Measurements from ENCODE around the gene GMPPA.

Gene GMPPA

GRCh38 chr2:219522111-219523030 lies 23.7 kb downstream of the GMPPA start:
- no peak for DNase-seq

GRCh38 chr2:219523031-219523671 lies 24.5 kb downstream of the GMPPA start:
- no peak for DNase-seq

- DNase-seq: no peak
Measured at GRCh38 chr2:219524817-219525216, 26.1 kb downstream of the GMPPA start.

GRCh38 chr2:219525533-219526232 lies 27.0 kb downstream of the GMPPA start:
- DNase-seq: no peak

GRCh38 chr2:219526320-219527075 lies 27.8 kb downstream of the GMPPA start:
- DNase-seq: no peak

- no peak for DNase-seq
Measured at GRCh38 chr2:219527076-219527394, 28.3 kb downstream of the GMPPA start.

GRCh38 chr2:219527472-219527871 lies 28.8 kb downstream of the GMPPA start:
- no peak for DNase-seq

- DNase-seq: peak; percentile 85
Measured at GRCh38 chr2:219530048-219530963, 31.6 kb downstream of the GMPPA start.

GRCh38 chr2:219531639-219532377 lies 33.1 kb downstream of the GMPPA start:
- DNase-seq: no peak

- DNase-seq: no peak
Measured at GRCh38 chr2:219532378-219532649, 33.6 kb downstream of the GMPPA start.

GRCh38 chr2:219533930-219534661 lies 35.4 kb downstream of the GMPPA start:
- DNase-seq: no peak

GRCh38 chr2:219536425-219536824 lies 37.7 kb downstream of the GMPPA start:
- no peak for DNase-seq

- no peak for DNase-seq
Measured at GRCh38 chr2:219536967-219537366, 38.3 kb downstream of the GMPPA start.

GRCh38 chr2:219537657-219538488 lies 39.2 kb downstream of the GMPPA start:
- peak in 1 of 2 experiments; percentile 16 for DNase-seq

- DNase-seq: peak in 1 of 2 experiments; percentile 52
Measured at GRCh38 chr2:219538504-219538951, 39.8 kb downstream of the GMPPA start.

- no peak for DNase-seq
Measured at GRCh38 chr2:219538956-219539788, 40.5 kb downstream of the GMPPA start.

- DNase-seq: no peak
Measured at GRCh38 chr2:219539926-219540678, 41.4 kb downstream of the GMPPA start.
